ENCODE measurements around the gene SEC23A.

Gene SEC23A

GRCh38 chr14:38992067-38992844 is 110.8 kb downstream of the SEC23A start:
- no peak for DNase-seq (ENCODE audit: low read depth in 2 of 3, low spot score in 1 of 3)

GRCh38 chr14:38991299-38991698 is 111.7 kb downstream of the SEC23A start:
- DNase-seq (ENCODE audit: low read depth in 2 of 3, low spot score in 1 of 3): no peak

DNA sequence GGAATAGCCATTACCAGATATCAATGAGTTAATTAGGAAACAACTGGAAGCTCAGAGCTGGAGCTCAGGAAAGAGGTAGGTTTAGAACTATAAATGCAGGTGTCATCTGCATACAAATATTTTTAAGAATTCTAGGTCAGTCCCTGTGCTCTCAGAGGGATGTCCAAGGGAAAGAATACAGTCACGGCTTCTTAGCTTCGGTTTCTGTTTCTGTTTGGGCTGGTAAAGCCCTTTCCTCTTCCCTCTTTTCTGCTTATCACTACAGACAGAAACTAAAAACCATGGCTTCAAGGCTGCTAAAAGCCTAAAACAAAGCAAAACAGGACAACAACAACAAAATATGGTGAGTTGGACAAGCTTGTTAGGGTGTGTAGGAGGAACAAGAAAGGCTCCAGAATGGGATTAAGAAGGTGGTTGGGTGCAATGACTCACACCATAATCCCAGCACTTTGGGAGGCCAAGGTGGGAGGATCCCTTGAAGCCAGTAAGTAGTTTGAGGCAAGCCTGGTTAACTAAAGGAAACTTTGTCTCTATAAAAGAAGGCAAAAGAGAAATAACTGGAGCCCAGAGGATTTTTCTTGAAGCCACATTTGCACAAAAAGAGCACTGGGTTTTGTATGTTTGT is 113.0 kb downstream of the SEC23A start:
- no peak for DNase-seq (ENCODE audit: low read depth in 2 of 3, low spot score in 1 of 3)

DNA sequence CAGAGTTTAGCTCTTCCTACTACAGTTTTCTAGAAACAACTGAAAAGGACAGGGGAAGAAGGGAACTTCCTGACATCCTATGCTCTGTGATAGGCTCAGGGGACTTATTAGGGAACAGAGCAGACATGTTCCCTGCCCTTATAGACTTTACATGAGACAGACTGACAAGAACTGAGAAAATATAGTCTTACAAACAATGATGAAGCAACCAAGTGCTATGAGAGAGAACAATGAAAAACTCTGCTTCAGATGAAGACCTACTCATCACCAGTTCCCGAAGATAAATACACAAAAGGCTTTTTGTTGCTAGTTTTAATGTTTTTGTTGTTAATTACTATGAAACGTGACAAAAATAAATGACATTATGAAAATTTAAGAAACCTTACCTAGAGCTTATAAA is 115.3 kb downstream of the SEC23A start:
- no peak for DNase-seq (ENCODE audit: low read depth in 2 of 3, low spot score in 1 of 3)

DNA sequence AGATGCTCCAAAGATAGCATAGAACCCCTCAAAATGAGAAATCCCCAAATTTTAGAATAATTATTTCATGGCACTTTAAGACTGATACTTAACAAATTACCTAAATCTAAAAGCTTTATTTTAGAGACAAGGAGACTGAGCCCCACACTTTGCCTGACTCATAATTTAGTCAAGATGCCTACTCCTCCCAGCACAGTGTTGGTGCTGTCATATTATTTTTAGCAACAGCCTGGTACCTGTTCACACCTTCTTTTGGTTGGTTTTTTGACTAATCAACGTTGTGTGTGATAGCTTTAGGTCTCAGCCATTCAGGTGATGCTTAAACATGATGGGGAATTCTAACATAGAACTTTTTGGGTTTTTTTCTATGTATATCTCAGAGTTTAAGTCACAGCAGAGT is 120.2 kb downstream of the SEC23A start:
- no peak for DNase-seq (ENCODE audit: low read depth in 2 of 3, low spot score in 1 of 3)

DNA sequence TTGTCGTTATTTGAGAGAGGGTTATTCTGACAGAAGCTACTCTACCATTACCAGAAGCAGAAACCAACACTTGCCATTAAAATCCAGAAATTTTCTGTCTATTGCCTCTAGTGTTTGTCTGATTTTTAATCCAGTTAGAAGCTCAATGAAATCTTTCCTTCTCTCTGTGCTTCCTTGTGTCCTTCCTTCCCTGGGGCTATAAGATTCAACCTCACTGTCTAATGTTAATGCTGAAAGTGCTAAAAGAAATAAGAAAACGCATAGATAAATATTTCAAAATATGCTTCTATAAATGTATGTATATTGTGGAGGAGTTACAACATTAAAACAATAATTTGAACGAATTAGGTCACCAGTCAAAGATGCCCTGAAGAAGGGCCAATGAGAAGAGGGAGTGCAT is 120.8 kb downstream of the SEC23A start:
- no peak for DNase-seq (ENCODE audit: low read depth in 2 of 3, low spot score in 1 of 3)

All from stimulated activated CD4-positive, alpha-beta T cell treated with anti-CD3 and anti-CD28 coated beads, Interleukin-12 subunit alpha, Interleukin-12 subunit beta, amount 100 ng/mL, for 48 hours (primary cell).